ENCODE measurements around the gene CTNNA1. TPM values are rescaled to one million over a fixed set of nuclear protein-coding genes. Genes with fewer than 3 reads are reported as not detected.

CTNNA1 gene
- total RNA-seq, 1 experiment from 2014 or later, result 1.9 TPM

- intact Hi-C loops (cut with micrococcal nuclease), result no loop called here
- ATAC-seq, result no peak
- H4K20me1 ChIP-seq (ENCODE audit: low read length), result no peaks in the 10 kb centered on the region
Observed at GRCh38 chr5:138784590-138784989, 31.4 kb downstream of the CTNNA1 start.

GRCh38 chr5:138789771-138790242 lies 36.6 kb downstream of the CTNNA1 start:
- Histone ChIP-seq H3K4me1 (ENCODE audit: insufficient read depth, low read length) (no peaks in the 10 kb centered on the region), H3K36me3 (ENCODE audit: low read depth, low read length) (no peaks in the 10 kb centered on the region; the same call in 1 of the 2 replicates), H3K4me2 (ENCODE audit: low read length) (no peak overlapping the region), H3K4me3 (ENCODE audit: low read length) (no peak overlapping the region), H3K79me2 (ENCODE audit: low read length) (no peaks in the 10 kb centered on the region), H3K27ac (ENCODE audit: low read length) (no peak overlapping the region), H3K27me3 (ENCODE audit: low read length) (no peaks in the 10 kb centered on the region), H3F3A (ENCODE audit: low read length, unreplicated experiment) (no peaks in the 10 kb centered on the region), H4K20me1 (ENCODE audit: low read length) (no peaks in the 10 kb centered on the region), H3K9me3 (ENCODE audit: low read length) (no peaks in the 10 kb centered on the region), H2AFZ (ENCODE audit: low read length) (no peak overlapping the region), H3K9me2 (replicated peaks; ENCODE audit: low read length) (no peaks in the 10 kb centered on the region), H3K9ac (ENCODE audit: low read length) (no peak overlapping the region)
- DNase-seq (no peak), ATAC-seq (no peak)
- CTCF ChIA-PET, result no interaction called here
- intact Hi-C loops (cut with micrococcal nuclease), result no loop called here
- TF ChIP-seq EZH2 (IDR thresholded peaks at IDR 0.05; ENCODE audit: low read length, unreplicated experiment), result no peak
- no peak for TF ChIP-seq EZH2phosphoT487 (IDR thresholded peaks at IDR 0.05; ENCODE audit: borderline replicate concordance, low read length)
- TF ChIP-seq CTCF (conservative IDR thresholded peaks at IDR 0.05; ENCODE audit: low read depth, low read length), result no peak
- BruUV-seq (replicated peaks), result no TSS peak
- POLR2A ChIA-PET (ENCODE audit: unreplicated experiment), result no interaction called here

More at GRCh38 chr5:138784590-138784989, 31.4 kb downstream of the CTNNA1 start:
- H3K27ac ChIP-seq (ENCODE audit: low read length), result no peak overlapping the region
- H3K36me3 ChIP-seq (ENCODE audit: low read depth, low read length), result no peaks in the 10 kb centered on the region; the same call in 1 of the 2 replicates
- H3K79me2 ChIP-seq (ENCODE audit: low read length), result no peaks in the 10 kb centered on the region
- H3K9me2 ChIP-seq (replicated peaks; ENCODE audit: low read length), result no peaks in the 10 kb centered on the region
- H3K9me3 ChIP-seq (ENCODE audit: low read length), result no peaks in the 10 kb centered on the region
- BruUV-seq (replicated peaks), result no TSS peak
- TF ChIP-seq EZH2 (IDR thresholded peaks at IDR 0.05; ENCODE audit: low read length, unreplicated experiment) (no peak), CTCF (conservative IDR thresholded peaks at IDR 0.05; ENCODE audit: low read depth, low read length) (no peak), EZH2phosphoT487 (IDR thresholded peaks at IDR 0.05; ENCODE audit: borderline replicate concordance, low read length) (no peak)
- no peaks in the 10 kb centered on the region for H3K27me3 ChIP-seq (ENCODE audit: low read length)
- no peak overlapping the region for H2AFZ ChIP-seq (ENCODE audit: low read length)
- ChIA-PET POLR2A (ENCODE audit: unreplicated experiment) (no interaction called here), CTCF (no interaction called here)
- DNase-seq, result no peak
- no peak overlapping the region for H3K4me2 ChIP-seq (ENCODE audit: low read length)
- no peaks in the 10 kb centered on the region for H3F3A ChIP-seq (ENCODE audit: low read length, unreplicated experiment)
- H3K4me3 ChIP-seq (ENCODE audit: low read length), result no peak overlapping the region
- no peaks in the 10 kb centered on the region for H3K4me1 ChIP-seq (ENCODE audit: insufficient read depth, low read length)
- no peak overlapping the region for H3K9ac ChIP-seq (ENCODE audit: low read length)

GRCh38 chr5:138790684-138791083 lies 37.5 kb downstream of the CTNNA1 start:
- H4K20me1 ChIP-seq (ENCODE audit: low read length), result no peaks in the 10 kb centered on the region
- BruUV-seq (replicated peaks), result no TSS peak
- intact Hi-C loops (cut with micrococcal nuclease), result no loop called here
- H3K27me3 ChIP-seq (ENCODE audit: low read length), result no peaks in the 10 kb centered on the region
- no peaks in the 10 kb centered on the region for H3K9me2 ChIP-seq (replicated peaks; ENCODE audit: low read length)
- H3F3A ChIP-seq (ENCODE audit: low read length, unreplicated experiment), result no peaks in the 10 kb centered on the region
- POLR2A ChIA-PET (ENCODE audit: unreplicated experiment), result no interaction called here
- no peaks in the 10 kb centered on the region for H3K79me2 ChIP-seq (ENCODE audit: low read length)
- H3K4me2 ChIP-seq (ENCODE audit: low read length), result no peak overlapping the region
- H3K9ac ChIP-seq (ENCODE audit: low read length), result no peak overlapping the region
- no peak overlapping the region for H3K4me3 ChIP-seq (ENCODE audit: low read length)
- ATAC-seq (no peak), DNase-seq (no peak)
- CTCF ChIA-PET, result no interaction called here
- H3K9me3 ChIP-seq (ENCODE audit: low read length), result no peaks in the 10 kb centered on the region
- no peak overlapping the region for H2AFZ ChIP-seq (ENCODE audit: low read length)
- no peak for TF ChIP-seq EZH2 (IDR thresholded peaks at IDR 0.05; ENCODE audit: low read length, unreplicated experiment)
- TF ChIP-seq CTCF (conservative IDR thresholded peaks at IDR 0.05; ENCODE audit: low read depth, low read length), result no peak
- TF ChIP-seq EZH2phosphoT487 (IDR thresholded peaks at IDR 0.05; ENCODE audit: borderline replicate concordance, low read length), result no peak
- H3K27ac ChIP-seq (ENCODE audit: low read length), result no peak overlapping the region
- no peaks in the 10 kb centered on the region for H3K4me1 ChIP-seq (ENCODE audit: insufficient read depth, low read length)
- H3K36me3 ChIP-seq (ENCODE audit: low read depth, low read length), result no peaks in the 10 kb centered on the region; the same call in 1 of the 2 replicates

Data from PC-3 (cell line).